Stimulated activated naive CD8-positive, alpha-beta T cell treated with anti-CD3 and anti-CD28 coated beads, Interleukin-15, Interleukin-2, amounts not matched to agents 100 ng/mL and 50 ng/mL, for 24 hours (primary cell): ENCODE results near the gene MAP3K6.
A peak's percentile ranks its signal among the peaks of the same experiment; 100 is the strongest.
"Not testable (repeated sequence)": the region's sequence is repeated elsewhere in the genome, so short reads cannot be mapped to it uniquely, and the experiment has no call there.

ENCODE experiments used
- H3K27ac Mint-ChIP-seq: one replicate; pipeline ENCODE4 v1.8.0; 2021; ENCODE audit warnings: mild to moderate bottlenecking, mixed read lengths
- H3K27me3 Mint-ChIP-seq: one replicate; pipeline ENCODE4 v1.8.0; 2021; ENCODE audit warnings: mixed read lengths
- H3K36me3 Mint-ChIP-seq: one replicate; pipeline ENCODE4 v1.8.0; 2021; ENCODE audit warnings: low read depth, mixed read lengths
- H3K4me1 Mint-ChIP-seq: one replicate; pipeline ENCODE4 v1.8.0; 2021; ENCODE audit warnings: low read depth, mixed read lengths
- H3K4me3 Mint-ChIP-seq: one replicate; pipeline ENCODE4 v1.8.0; 2021; ENCODE audit warnings: mild to moderate bottlenecking, mixed read lengths
- H3K9me3 Mint-ChIP-seq: one replicate; pipeline ENCODE4 v1.8.0; 2021; ENCODE audit warnings: mixed read lengths

MAP3K6 gene

DNA sequence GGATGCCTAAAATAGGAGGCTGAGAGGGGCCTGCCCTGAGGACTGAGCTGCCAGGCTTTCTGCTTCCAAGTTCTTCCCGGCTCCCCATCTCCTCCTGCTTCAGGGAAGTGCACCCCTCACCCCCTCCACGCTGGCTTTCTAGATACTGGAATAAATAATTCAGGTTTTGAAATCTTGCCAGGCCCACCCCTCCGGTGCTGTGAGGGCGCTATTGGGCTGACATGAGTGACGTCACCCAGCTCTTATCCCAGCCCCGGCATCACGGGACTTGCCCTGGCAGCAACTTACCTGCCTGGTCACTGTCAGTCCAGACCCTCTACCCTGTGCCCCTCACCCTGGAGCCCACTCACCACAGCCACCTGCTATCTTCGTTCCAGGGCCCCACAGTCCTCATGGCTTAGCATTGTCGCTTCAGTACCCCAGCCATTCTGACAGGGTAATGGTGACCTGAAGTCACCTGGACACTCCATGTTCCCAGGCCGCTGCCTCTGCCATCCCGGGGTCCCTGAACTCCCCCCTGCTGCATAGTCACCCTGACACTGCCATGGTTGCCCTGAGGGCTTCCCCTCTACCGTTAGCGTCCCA, 24.8 kb upstream of the MAP3K6 start:
- H3K36me3 Mint-ChIP-seq = no peaks in the 10 kb centered on the region
- peak overlapping the region; percentile 96 for H3K27ac Mint-ChIP-seq
- H3K4me1 Mint-ChIP-seq = peaks cover 17% of the 10 kb centered on the region
- H3K27me3 Mint-ChIP-seq = no peaks in the 10 kb centered on the region
- H3K4me3 Mint-ChIP-seq = peak overlapping the region; percentile 85
- no peaks in the 10 kb centered on the region for H3K9me3 Mint-ChIP-seq

DNA sequence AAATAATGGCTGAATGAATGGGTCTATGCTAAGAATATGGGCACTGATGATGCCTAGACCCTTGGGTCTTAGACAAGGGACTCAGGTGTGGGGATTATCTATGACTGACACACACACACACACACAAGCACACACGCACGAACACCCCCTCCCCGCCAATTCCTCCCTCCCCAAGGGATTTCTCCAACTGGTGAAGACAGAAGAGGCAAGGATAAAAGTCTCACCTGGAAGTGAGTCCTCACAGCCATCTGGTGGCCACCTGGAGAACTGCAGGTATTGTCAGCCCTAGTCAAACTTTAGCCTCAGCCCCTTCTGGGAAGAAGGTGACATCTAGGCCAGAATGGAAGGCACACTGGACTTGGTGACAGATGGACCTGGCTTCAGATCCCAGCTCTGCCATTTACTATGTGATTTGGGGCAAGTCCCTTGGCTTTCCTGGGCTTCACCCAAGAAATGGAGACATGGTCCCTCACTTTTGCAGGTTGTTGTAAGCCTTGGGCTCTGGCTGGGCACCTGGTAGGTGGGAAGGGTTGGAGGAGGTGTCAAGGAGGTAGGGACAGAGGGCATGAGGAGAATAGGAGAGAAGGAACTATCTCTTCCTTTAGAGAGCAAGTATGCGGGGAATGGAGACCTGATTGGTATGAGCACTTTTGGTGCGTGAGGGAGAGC, 21.7 kb upstream of the MAP3K6 start:
- Mint-ChIP-seq H3K9me3 (no peaks in the 10 kb centered on the region), H3K4me1 (peaks cover 9% of the 10 kb centered on the region), H3K36me3 (no peaks in the 10 kb centered on the region), H3K4me3 (no peak overlapping the region), H3K27me3 (no peaks in the 10 kb centered on the region), H3K27ac (peak overlapping the region; percentile 40)

DNA sequence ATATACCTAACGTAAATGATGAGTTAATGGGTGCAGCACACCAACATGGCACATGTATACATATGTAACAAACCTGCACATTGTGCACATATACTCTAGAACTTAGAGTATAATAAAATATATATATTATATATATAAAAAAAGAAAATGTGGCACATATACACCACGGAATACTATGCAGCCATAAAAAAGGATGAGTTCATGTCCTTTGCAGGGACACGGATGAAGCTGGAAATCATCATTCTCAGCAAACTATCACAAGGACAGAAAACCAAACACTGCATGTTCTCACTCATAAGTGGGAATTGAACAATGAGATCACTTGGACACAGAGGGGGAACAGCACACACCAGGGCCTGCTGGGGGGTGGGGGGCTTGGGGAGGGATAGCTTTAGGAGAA, 18.0 kb upstream of the MAP3K6 start:
- not testable (repeated sequence) for H3K27ac Mint-ChIP-seq, H3K9me3 Mint-ChIP-seq, H3K27me3 Mint-ChIP-seq, H3K36me3 Mint-ChIP-seq, H3K4me1 Mint-ChIP-seq, H3K4me3 Mint-ChIP-seq

DNA sequence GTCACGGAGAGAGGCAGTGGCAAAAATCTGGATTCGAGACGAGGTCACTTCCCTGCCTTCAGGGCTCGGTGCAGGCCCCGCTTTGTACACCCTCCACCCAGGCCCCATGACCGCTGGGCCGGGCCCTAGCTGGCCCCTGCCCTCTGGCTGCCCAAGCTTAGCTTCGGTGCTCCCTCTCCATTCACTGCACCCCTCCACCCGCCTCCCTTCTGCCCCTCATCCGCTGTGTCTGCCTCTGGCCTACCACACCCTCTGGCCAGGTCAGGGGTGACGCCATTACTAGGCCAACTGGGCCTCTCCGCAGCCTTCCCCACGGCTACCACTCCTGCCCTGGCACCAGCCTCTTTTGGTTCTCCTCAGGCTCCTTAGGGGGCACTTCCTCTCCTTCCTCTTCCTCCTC, 16.9 kb upstream of the MAP3K6 start:
- Mint-ChIP-seq H3K27me3 (peaks cover 5% of the 10 kb centered on the region), H3K4me1 (no peaks in the 10 kb centered on the region), H3K27ac (no peak overlapping the region), H3K36me3 (no peaks in the 10 kb centered on the region), H3K9me3 (no peaks in the 10 kb centered on the region), H3K4me3 (no peak overlapping the region)

DNA sequence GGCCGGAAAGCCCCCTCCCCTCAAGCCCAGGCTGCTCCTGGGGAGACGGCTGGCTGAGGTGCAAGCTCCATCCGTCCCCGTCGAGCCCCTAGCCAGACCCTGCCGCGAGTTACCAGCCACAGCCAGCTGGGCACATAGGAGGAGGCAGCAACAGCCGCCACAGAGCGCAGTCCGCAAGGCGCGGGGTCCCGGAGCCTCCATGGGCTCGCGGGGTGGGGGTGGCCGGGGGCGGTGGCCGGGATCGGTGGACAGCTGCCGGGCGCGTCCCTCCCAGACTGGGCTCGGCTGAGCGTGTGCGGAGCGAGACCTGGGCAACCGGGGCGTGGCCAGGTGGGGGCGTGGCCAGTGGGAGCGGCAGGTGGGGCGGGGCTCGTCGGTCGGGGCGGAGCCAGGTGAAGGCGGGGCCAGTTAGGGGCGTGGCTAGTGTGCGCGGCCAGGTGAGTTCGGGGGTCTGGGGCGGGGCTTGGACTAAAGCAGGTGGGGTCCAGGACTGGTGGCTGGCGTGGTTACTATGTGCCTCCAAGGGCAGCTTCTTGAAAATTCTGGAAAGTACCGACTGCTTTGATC, 16.4 kb upstream of the MAP3K6 start, which contains the start of gene CD164L2:
Gene CD164L2, minus strand, starts transcription at position 295 of the 567 bp plus-strand sequence. Its CDS starts 94 bp downstream, at position 201.
- H3K27me3 Mint-ChIP-seq = peaks cover 5% of the 10 kb centered on the region
- H3K4me1 Mint-ChIP-seq = no peaks in the 10 kb centered on the region
- no peak within 1 kb of the TSS for H3K27ac Mint-ChIP-seq
- H3K4me3 Mint-ChIP-seq = no peak within 1 kb of the TSS
- H3K9me3 Mint-ChIP-seq = no peaks in the 10 kb centered on the region
- H3K36me3 Mint-ChIP-seq = no peaks in the 10 kb centered on the region

DNA sequence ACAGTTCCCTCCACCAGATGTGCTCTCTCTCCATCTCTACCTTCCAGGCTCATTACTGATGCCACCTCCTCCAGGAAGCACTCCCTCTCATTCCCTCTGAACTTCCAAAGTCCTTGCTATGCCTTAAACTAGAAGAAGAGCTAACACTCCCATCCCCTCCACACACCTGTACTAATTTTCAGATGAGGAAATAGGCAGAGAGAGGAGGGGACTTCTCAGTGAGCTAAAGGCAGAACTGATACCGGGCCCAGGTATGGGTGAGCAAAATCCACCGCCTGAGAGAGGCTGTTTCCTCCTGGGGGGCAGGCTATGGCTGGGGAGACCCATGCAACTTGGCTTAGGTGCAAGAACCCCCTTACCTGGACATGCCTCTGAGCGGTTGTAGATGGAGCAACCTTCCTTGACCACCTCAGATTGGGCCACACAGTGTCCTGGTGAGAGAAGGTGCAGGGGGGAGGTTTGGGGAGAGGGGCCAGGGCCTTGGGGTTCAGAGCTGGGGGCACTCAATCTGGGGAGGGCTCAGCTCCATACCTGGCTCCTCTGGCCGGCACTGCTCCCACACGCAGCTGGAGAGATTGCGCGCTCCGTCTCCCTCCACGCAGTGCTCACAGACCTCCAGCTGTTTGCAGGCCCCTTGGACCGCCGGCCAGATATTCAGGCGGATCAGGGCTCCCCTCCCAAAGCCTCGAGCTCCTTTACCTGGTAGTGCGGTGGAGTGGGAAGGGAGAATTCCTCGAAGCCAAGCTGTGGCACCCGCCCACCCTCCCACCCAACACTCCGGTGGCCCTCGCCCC, 15.4 kb upstream of the MAP3K6 start:
- H3K4me3 Mint-ChIP-seq = no peak overlapping the region
- H3K4me1 Mint-ChIP-seq = no peaks in the 10 kb centered on the region
- H3K9me3 Mint-ChIP-seq = no peaks in the 10 kb centered on the region
- H3K27me3 Mint-ChIP-seq = peaks cover 5% of the 10 kb centered on the region
- H3K27ac Mint-ChIP-seq = no peak overlapping the region
- no peaks in the 10 kb centered on the region for H3K36me3 Mint-ChIP-seq

DNA sequence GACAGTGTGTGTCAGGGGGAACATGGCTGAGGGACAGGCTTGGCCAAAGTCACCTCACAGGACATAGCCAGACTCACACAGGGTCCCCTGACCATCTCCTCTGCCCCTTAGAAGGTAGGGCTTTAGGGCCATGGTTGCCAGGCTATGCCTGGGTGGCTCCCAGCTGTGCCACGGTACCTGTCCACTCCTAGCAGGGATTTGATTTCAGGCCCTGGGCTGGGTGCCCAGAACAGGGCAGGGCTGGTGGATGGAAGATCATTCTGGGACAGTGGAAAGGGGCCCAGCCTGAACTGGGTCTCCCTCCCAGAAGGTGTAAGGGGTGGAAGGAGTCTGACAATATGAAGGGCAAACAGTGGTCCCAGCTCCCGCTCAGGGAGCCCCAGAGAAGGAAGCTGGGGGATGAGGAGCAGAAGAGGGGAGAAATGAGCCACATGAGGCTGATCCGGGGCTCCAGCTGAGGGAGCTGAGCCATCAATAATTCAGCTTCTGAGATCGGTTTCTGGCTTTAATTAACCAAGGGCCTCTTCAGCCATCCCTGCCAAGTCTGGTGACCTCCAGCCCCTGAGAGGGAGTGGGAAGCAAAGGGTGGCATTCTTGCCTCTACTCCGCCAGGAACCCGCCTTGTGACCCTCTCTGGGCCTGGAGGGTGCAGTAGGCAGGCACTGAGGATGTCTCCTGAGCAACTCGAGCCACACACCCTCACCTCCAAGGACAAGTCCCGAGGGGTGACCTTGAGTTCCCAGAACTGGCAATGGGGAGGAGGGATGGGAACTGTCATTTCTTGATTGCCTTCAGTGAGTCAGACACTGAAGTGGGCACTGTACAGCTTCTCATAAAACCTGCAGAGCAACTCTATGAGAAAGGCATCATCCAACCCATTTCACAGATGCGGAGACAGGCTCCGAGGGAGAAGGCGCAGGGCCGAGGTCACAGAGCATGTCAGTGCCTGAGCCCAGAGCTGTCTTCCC, 14.3 kb upstream of the MAP3K6 start:
- Mint-ChIP-seq H3K27ac (no peak overlapping the region), H3K9me3 (no peaks in the 10 kb centered on the region), H3K4me3 (no peak overlapping the region), H3K36me3 (no peaks in the 10 kb centered on the region), H3K4me1 (no peaks in the 10 kb centered on the region), H3K27me3 (peaks cover 5% of the 10 kb centered on the region)

DNA sequence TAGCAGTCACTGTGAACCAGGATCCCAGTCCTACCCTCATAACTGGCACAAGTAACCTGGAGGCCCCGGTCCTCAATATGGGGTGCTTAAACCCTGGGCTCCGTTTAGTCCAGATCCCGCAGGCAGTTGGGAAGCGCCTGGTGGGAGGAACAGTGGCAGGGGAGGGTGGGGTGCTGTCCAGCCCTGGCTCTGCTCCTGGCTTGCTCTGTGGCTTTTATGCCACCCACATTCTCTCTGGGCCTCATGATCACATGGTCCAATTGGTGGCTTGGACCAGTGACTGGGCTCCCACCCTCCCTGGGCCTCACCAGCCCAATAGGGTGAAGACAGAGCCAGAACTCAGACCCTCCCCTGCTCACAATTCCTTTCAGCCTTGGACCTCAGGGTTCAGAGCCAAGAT, 13.5 kb upstream of the MAP3K6 start:
- H3K27me3 Mint-ChIP-seq = peaks cover 5% of the 10 kb centered on the region
- no peaks in the 10 kb centered on the region for H3K4me1 Mint-ChIP-seq
- no peaks in the 10 kb centered on the region for H3K9me3 Mint-ChIP-seq
- H3K36me3 Mint-ChIP-seq = no peaks in the 10 kb centered on the region
- no peak overlapping the region for H3K4me3 Mint-ChIP-seq
- H3K27ac Mint-ChIP-seq = no peak overlapping the region

DNA sequence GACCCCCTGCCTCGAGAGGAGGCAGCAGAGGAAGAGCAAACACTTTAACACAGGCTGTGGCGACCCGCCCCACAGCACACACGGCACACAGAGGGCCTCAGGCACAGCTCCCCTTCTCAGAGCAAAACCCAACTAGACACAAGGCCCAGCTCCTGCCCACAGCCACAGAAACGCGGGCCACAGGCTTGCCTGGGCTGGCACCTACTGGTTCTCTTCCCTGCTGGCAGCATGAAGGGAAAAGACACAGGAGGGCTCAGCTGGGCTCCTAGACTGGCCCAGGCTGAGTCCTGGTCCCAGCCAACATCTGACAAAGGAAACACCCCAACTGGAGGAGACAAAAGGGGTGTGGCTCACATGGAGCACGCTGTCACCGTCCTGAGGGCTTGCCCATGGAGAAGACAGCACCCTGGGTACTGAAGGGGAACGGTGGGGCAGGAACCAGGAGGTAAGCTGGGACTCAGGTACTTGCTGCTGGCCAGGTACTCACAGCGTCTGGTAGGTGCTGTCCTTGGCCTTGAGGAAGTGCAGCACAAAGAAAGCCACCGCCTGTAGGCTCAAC, 12.9 kb upstream of the MAP3K6 start:
- no peaks in the 10 kb centered on the region for H3K36me3 Mint-ChIP-seq
- no peaks in the 10 kb centered on the region for H3K4me1 Mint-ChIP-seq
- no peak overlapping the region for H3K27ac Mint-ChIP-seq
- no peaks in the 10 kb centered on the region for H3K9me3 Mint-ChIP-seq
- peaks cover 5% of the 10 kb centered on the region for H3K27me3 Mint-ChIP-seq
- H3K4me3 Mint-ChIP-seq = no peak overlapping the region

DNA sequence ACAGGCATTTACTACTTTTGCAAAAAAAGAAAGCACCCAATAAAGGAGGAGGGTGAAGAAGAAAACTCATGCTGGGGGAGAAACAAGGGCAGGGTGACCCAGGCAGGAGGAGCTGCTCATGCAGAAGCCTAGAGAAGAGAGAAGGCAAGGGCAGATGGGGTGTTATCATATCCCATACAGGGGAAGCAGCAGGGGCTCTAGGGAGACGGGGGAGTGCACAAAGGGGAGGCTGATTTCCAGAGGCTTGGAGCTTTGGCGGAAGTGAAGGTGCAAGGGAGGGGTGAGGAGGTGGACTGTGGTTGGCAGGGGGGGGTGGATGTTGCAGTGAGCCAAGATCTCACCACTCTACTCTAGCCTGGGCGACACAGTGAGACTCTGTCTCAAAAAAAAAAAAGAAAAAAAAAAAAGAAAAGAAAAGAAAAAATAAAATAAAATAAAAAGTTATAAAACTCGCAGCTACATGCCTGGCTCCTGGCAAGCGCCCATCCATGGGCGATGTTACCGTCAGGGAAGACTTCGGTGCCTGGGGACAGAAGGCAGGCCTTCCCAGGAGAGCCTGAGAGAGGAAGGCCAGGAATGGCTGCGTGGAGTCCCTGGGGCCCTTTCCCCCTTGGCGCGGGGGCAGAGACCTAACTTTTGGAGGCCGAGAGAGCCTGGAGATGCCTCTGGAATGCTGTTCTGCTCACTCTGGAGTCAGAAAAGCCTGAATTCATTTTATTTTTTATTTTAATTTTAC, 11.2 kb upstream of the MAP3K6 start:
- no peaks in the 10 kb centered on the region for H3K4me1 Mint-ChIP-seq
- H3K27me3 Mint-ChIP-seq = peaks cover 5% of the 10 kb centered on the region
- H3K9me3 Mint-ChIP-seq = no peaks in the 10 kb centered on the region
- no peak overlapping the region for H3K27ac Mint-ChIP-seq
- no peak overlapping the region for H3K4me3 Mint-ChIP-seq
- H3K36me3 Mint-ChIP-seq = no peaks in the 10 kb centered on the region

DNA sequence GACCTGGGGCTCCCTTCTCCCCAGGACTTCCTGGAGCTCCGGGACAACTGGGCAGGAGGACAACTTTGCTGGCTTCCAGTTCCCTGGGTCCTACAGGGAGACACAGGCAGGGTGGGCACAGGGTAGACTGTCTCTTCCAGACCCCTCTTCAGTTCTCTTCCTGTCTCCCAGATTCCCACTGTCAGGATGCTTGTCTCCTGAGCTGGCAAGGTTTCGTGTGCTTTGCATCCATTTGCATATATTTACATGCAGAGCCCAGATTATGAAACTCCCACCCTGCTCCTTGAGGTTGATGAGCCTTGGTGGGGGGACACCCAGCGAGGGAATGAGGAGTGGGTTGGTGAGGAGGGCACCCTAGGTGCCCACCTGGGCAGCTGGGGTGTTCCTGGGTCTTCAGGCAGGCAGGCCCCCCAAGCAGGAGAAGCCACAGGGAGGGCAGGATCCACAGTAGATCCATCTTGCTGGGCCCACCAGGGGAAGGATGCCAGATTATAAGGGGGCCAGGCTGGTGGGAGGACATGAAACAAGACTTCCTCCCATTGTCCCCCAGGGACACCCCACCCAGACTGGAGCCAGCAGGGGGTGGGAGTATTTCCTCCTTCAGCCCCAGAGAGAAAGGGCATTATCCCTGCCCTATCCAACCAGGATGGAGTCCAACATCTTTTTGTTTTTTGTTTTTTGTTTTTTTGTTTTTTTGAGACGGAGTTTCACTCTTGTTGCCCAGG, 7.8 kb upstream of the MAP3K6 start, which contains the start of gene FCN3:
Gene FCN3, minus strand, starts transcription at position 463 of the 725 bp plus-strand sequence. Its CDS starts 6 bp downstream, at position 457.
- Mint-ChIP-seq H3K36me3 (no peaks in the 10 kb centered on the region), H3K4me3 (no peak within 1 kb of the TSS), H3K9me3 (no peaks in the 10 kb centered on the region), H3K4me1 (peaks cover 4% of the 10 kb centered on the region), H3K27ac (no peak within 1 kb of the TSS), H3K27me3 (no peaks in the 10 kb centered on the region)

DNA sequence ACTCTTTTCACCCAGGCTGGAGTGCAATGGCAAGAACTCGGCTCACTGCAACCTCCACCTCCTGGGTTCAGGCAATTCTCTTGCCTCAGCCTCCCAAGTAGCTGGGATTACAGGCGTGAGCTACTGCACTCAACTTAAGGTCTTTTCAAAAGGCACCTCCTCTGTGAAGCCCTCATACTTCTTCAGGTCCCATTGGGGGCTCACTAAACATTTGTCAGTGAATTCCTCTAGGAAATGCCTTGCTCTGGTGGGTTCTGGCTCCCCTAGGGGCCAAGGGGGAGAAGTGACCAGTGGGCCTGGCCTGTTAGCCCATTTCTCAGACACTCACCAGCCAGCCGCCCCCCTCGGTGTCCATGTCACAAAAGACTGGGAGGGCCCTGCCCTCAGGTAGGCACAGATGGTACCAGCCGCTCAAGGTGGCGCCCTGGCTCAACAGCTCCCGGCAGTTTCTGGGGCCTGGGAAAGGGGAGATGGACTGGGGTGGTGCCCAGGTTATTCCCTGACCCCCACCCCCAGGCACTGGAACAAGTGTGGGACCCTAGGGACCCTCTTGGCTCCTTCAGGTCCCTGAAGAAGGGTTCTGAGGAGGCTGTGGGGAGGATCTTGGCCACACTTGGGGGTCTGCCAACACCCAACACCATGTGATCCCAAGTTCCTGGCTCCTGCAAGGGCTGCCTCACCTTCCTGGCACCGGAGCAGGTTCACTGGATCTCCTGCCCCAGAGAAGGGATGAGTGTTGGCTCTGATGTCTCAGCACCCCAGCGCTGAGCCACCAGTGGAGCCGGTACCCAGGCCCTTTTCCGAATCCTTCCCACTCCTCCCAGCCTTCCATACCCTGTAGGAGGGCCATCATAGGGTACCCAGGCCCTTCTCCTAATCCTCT, 6.3 kb upstream of the MAP3K6 start:
- H3K36me3 Mint-ChIP-seq = no peaks in the 10 kb centered on the region
- H3K9me3 Mint-ChIP-seq = no peaks in the 10 kb centered on the region
- H3K27me3 Mint-ChIP-seq = no peaks in the 10 kb centered on the region
- peaks cover 13% of the 10 kb centered on the region for H3K4me1 Mint-ChIP-seq
- H3K27ac Mint-ChIP-seq = no peak overlapping the region
- H3K4me3 Mint-ChIP-seq = no peak overlapping the region
